Heart left ventricle (tissue), 16 donors: ENCODE measurements around the gene TINAGL1. TPM values are rescaled to one million over a fixed set of nuclear protein-coding genes. Genes with fewer than 3 reads are reported as not detected.

Source experiments
- ATAC-seq, 4 donors: fragments of 200-7000 bp; cut with Tn5 transposase; one replicate each; pipeline ENCODE4 v1.9.1; 2020 to 2022; ENCODE audit warnings: moderate library complexity in 4 of 4, mild to moderate bottlenecking in 3 of 4, moderate number of reproducible peaks in 1 of 4
- DNase-seq, 5 donors: peaks; one replicate each; pipeline ENCODE4 v3.0.0-alpha.2; 2020
- H3K27ac ChIP-seq, 12 donors: fragments of 200-600 bp; sonication (generic) in 4 of 12; one replicate each; pipeline versions ENCODE4 v1.5.0 to v1.8.0; 2016 to 2022; ENCODE audit warnings: mild to moderate bottlenecking in 2 of 12
- H3K27me3 ChIP-seq, 9 donors: fragments of 200-600 bp; sonication (generic) in 2 of 9; one replicate each; pipeline versions ENCODE4 v1.5.1 to v1.8.0; 2016 to 2022; ENCODE audit warnings: mild to moderate bottlenecking in 3 of 9
- H3K36me3 ChIP-seq, 9 donors: fragments of 200-600 bp; sonication (generic) in 2 of 9; one replicate each; pipeline versions ENCODE4 v1.5.0 to v1.8.0; 2018 to 2022; ENCODE audit warnings: mild to moderate bottlenecking in 2 of 9
- H3K4me1 ChIP-seq, 12 donors: fragments of 200-600 bp; sonication (generic) in 4 of 12; one replicate each; pipeline versions ENCODE4 v1.5.0 to v1.8.0; 2016 to 2022; ENCODE audit warnings: mild to moderate bottlenecking in 3 of 12
- H3K4me3 ChIP-seq, 12 donors: fragments of 200-600 bp; sonication (generic) in 4 of 12; one replicate each; pipeline versions ENCODE4 v1.5.0 to v1.8.0; 2017 to 2022; ENCODE audit warnings: mild to moderate bottlenecking in 9 of 12, moderate library complexity in 4 of 12
- H3K9me3 ChIP-seq, 12 donors: fragments of 200-600 bp; sonication (generic) in 4 of 12; one replicate each; pipeline versions ENCODE4 v1.5.0 to v1.8.0; 2016 to 2022; ENCODE audit warnings: mild to moderate bottlenecking in 1 of 12
- POLR2A ChIP-seq, 2 donors: fragments of 450-650 bp; IDR thresholded peaks; one replicate each; pipeline ENCODE4 v1.6.1; 2017; ENCODE audit warnings: antibody characterized with exemption in 2 of 2, mild to moderate bottlenecking in 2 of 2, moderate library complexity in 2 of 2
- WGBS, 4 donors: extraction: QIAGEN DNeasy Blood & Tissue Kit in 2 of 4; methylation state at CpG; one replicate each; pipeline versions ENCODE4 v1.1.5 to v1.1.7; 2013 to 2018; 5-methylcytosine and 5-hydroxymethylcytosine counted together
- intact Hi-C, 10 donors: fragments of 100-400 bp; cut with DNase I; formaldehyde crosslinking; loops; one replicate each; pipeline versions ENCODE4 v1.11.1 to v1.14.2; 2022
- polyA plus RNA-seq, 2 donors: library from polyadenylated mRNA; stranded (reverse); fragments of 200-250 nt; gene quantifications; one replicate each; pipeline ENCODE4 v1.2.3, GENCODE V29; 2013
- total RNA-seq, 9 donors: library from RNA; depleted of rRNA in 2 of 9; stranded (reverse); fragments of >200 nt in 2 of 9; fragmentation: NEBNext Ultra II Directional in 3 of 9; extraction: Animal tissue kit (Norgen Biotek cat#: 25700) in 3 of 9; gene quantifications; one replicate each; pipeline versions ENCODE4 v1.1.0 to v1.2.4, GENCODE V29; 2016 to 2023
- TF ChIP-seq, protein P1 (sequence below), 12 donors: fragments of 200-600 bp; sonication (generic) in 4 of 12; IDR thresholded peaks; one replicate each; pipeline versions ENCODE4 v1.5.0 to v1.8.0; 2018 to 2022; ENCODE audit warnings: antibody characterized with exemption in 12 of 12, mild to moderate bottlenecking in 5 of 12
- donor health status: ischemic (EF 13 %, LVEDD 7.1; RV severe dilation, severe dysfunction).
- donor health status: healthy with polysubstance abuse.
- donor health status: DM: no; HTN: yes; CAD: no.
- donor health status: DM: no; HTN: no; CAD: no.
- donor health status: ischemic (EF 25% LVEDD 6.9; RV normal size, moderate dysfunction).
- donor health status: ischemic (EF 25% LVEDD 5.7; RV mildly dilated, moderate dysfunction).
- donor health status: healthy.
- donor health status: DM: yes; HTN: yes; CAD: no.
- donor health status: ischemic (EF 35%, LVEDD 5.7; RV mildly dilated, moderate dysfunction).
- donor health status: nonischemic (EF 11% LVEDD 7.7; RV severe dilation, severe dysfunction).
- donor health status: DM: yes; HTN: yes; CAD: no.
- donor health status: PGD.
- donor health status: ischemic (EF 29% LVEDD 5.4; RV normal size, mild dysfunction).
- donor health status: nonischemic (EF 23%, LVEDD 6.1; RV moderate dilation, normal function).

TINAGL1 gene
- total and polyA plus RNA-seq, 11 donors: 136 to 697 (median 204) TPM

DNA sequence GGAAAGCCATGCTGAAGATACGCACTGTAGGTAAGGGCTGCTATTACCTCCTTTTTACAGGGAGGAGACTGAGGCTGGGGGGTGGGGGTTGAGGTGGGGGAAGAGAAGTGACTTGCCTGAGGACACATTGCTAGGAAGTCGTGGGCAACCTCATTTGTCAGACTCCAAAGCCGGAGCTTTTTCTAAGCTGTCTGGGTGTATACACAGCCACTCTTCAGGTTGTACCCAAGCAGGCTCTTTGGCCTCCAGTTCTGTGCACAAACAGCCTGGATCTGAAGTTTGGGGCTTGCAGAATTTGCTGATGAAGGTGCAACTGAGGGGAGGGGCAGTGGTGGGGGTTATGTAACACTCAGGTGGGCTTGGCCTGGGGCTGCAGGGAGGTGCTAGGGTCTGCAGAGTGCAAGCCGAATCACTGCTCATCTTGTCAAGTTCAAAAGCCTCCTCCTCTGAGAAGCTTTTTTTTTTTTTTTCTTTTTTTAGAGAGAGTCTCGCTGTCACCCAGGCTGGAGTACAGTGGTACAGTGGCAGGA lies 16.9 kb downstream of the TINAGL1 start:
- TF ChIP-seq POLR2A (IDR thresholded peaks at IDR 0.05): no peak
- TF ChIP-seq, protein P1, sequence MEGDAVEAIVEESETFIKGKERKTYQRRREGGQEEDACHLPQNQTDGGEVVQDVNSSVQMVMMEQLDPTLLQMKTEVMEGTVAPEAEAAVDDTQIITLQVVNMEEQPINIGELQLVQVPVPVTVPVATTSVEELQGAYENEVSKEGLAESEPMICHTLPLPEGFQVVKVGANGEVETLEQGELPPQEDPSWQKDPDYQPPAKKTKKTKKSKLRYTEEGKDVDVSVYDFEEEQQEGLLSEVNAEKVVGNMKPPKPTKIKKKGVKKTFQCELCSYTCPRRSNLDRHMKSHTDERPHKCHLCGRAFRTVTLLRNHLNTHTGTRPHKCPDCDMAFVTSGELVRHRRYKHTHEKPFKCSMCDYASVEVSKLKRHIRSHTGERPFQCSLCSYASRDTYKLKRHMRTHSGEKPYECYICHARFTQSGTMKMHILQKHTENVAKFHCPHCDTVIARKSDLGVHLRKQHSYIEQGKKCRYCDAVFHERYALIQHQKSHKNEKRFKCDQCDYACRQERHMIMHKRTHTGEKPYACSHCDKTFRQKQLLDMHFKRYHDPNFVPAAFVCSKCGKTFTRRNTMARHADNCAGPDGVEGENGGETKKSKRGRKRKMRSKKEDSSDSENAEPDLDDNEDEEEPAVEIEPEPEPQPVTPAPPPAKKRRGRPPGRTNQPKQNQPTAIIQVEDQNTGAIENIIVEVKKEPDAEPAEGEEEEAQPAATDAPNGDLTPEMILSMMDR (IDR thresholded peaks at IDR 0.05): no peak
- no peak for DNase-seq
- no peaks in the 10 kb centered on the region for H3K36me3 ChIP-seq
- peaks cover 2 to 47% (median 22%) of the 10 kb centered on the region in 12 donors for H3K4me1 ChIP-seq
- WGBS, 4 donors: 87 to 90% (median 89%) methylated on average over 5 of the region's 5 CpGs
- H3K27me3 ChIP-seq: peaks cover 0 to 7% (median 0%) of the 10 kb centered on the region in 9 donors
- no peak for ATAC-seq
- no peak overlapping the region for H3K27ac ChIP-seq
- H3K4me3 ChIP-seq: no peak overlapping the region
- no peaks in the 10 kb centered on the region for H3K9me3 ChIP-seq
- intact Hi-C loops: loop anchor here in 3 of 10 donors (2.0 to 10.0 kb wide), 2 partner anchors 26 to 192 kb away; no protein-coding TSS in a partner anchor

DNA sequence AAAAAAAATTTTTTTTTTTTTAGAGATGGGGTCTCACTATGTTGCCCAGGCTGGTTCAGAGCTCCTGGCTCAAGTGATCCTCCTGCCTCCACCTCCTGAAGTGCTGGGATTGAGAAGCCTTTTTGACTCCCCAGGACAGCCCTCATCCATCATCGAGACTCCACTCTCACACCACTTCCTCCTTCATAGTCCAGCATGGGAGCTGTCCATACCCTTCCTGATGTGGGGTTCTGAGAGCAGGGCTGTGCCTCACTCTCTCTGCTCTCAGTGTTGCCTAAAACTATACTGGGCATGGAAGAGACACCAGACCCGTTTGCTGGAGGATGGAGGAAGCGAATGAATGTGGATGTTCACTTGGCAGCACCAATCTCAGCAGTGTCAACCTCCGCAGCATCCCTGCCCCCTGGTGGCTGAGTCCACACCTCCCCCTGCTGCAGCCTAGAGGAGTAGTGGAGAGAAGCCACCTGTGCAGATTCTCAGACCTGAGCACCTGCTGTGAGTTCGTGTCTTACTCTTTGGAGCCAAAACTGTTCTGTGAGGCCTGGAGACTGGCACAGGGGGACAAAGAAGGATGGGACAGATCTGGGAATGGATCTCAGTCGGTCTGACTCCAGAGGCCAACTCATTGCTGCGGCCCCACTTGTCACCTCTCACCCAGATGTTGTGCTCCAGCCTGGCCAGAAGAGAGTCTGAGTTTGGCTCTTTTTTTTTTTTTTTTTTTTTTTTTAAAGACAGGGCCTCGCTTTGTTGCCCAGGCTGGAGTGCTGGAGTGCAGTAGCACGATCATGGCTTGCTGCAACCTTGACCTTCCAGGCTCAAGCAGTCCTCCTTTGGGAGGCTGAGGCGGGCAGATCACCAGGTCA lies 17.7 kb downstream of the TINAGL1 start:
- intact Hi-C loops: loop anchor here (1.0 to 10.0 kb wide), 5 partner anchors 27 to 191 kb away; no protein-coding TSS in a partner anchor
- ATAC-seq: peak; percentile 79 to 91 (median 85)
- Histone ChIP-seq H3K27me3 (no peaks in the 10 kb centered on the region), H3K4me1 (peaks cover 0 to 39% (median 14%) of the 10 kb centered on the region in 12 donors), H3K4me3 (no peak overlapping the region), H3K36me3 (no peaks in the 10 kb centered on the region), H3K9me3 (no peaks in the 10 kb centered on the region), H3K27ac (no peak overlapping the region)
- 41 to 54% (median 49%) methylated on average over 10 of the region's 10 CpGs for WGBS, 4 donors
- TF ChIP-seq POLR2A (IDR thresholded peaks at IDR 0.05): no peak
- TF ChIP-seq, protein P1 (IDR thresholded peaks at IDR 0.05): peak; percentile 79 to 91 (median 86)
- peak; percentile 80 to 90 (median 83) for DNase-seq

DNA sequence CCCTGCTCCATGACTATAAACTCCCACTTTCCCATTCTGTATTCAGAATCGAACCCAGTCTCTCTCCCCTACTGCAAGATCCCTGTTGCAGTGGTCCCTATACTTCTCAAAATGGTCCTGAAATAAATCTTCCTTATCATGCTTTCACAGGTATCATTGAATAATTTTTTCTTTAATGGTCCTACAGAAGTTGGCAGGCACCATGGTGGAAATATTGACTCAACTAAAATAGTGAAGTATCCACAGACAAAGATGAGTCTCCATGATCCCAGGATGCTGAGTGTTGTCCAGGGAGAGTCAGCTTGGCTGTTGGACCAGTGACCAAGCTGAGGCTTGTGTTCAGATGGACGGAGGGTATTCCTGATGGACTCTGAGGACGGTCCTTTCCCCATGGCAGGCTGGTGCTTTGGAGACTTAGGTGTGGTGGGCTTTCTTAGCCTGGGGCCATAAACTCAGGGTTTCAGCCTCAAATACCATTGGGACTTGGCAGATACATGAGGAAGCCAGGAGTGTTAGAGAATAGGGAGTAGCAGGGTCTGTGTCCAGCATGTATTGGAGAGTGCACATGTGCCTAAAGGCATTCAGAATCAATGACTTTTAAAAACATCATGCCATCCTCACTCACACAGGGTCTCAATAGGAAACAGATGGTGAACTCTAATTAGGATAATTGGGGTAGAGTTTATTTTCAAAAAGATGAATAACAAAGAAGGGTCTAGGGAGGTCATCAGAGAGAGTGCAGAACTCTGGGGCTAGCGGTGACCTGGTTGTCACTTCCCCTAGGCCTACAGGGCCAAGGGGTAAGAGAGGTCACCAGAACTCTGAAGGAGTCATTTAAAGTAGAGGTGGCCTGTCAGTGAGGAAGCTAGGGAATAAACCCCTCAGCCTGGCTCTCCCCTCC lies 19.8 kb downstream of the TINAGL1 start:
- no peaks in the 10 kb centered on the region for H3K9me3 ChIP-seq
- peaks cover 0 to 28% (median 5%) of the 10 kb centered on the region in 12 donors for H3K4me1 ChIP-seq
- DNase-seq: peak in 1 of 5 donors; percentile 6
- intact Hi-C loops: loop anchor here in 2 of 10 donors (2.0 to 10.0 kb wide), 2 partner anchors 33 to 189 kb away; no protein-coding TSS in a partner anchor
- no peak for TF ChIP-seq POLR2A (IDR thresholded peaks at IDR 0.05)
- TF ChIP-seq, protein P1 (IDR thresholded peaks at IDR 0.05): no peak
- ATAC-seq: no peak
- 83 to 88% (median 84%) methylated on average over 4 of the region's 4 CpGs for WGBS, 4 donors
- H3K27me3 ChIP-seq: no peaks in the 10 kb centered on the region
- H3K4me3 ChIP-seq: no peak overlapping the region
- peak overlapping the region in 9 of 12 donors; percentile 13 to 67 (median 49) for H3K27ac ChIP-seq
- no peaks in the 10 kb centered on the region for H3K36me3 ChIP-seq
